GM12878 (cell line): ENCODE measurements around the gene VPS13C. TPM values are rescaled to one million over a fixed set of nuclear protein-coding genes. Genes with fewer than 3 reads are reported as not detected.

Source experiments
- ATAC-seq: fragments of 200-7000 bp; cut with Tn5 transposase; 3 replicates; pipeline ENCODE4 v1.9.1; 2020; ENCODE audit warnings: mild to moderate bottlenecking, moderate library complexity
- BruUV-seq: library from RNA; stranded (reverse); fragments of 400-500 nt; replicated peaks from 2 replicates; lab custom pipeline; 2021; lab: Mats Ljungman, UMichigan
- CTCF ChIA-PET: fragments of 300-600 bp; sonication (Branson Sonifier 250); formaldehyde crosslinking; extraction: SDS; loops from one replicate; lab custom pipeline; 2021; ENCODE audit warnings: inconsistent platforms; lab: Yijun Ruan, JAX
- POLR2A ChIA-PET: fragments of 350-600 bp; formaldehyde crosslinking; extraction: SDS; loops from one replicate; lab custom pipeline; 2021; ENCODE audit warnings: inconsistent platforms; lab: Charles Lee
- RAD21 ChIA-PET: fragments of 300-600 bp; sonication (Branson Sonifier 250); formaldehyde crosslinking; loops from one replicate; lab custom pipeline; 2023; ENCODE audit warnings: antibody characterized with exemption; ENCODE audit not compliant: unreplicated experiment; lab: Charles Lee
- SMC1A ChIA-PET: fragments of 300-600 bp; sonication (Branson Sonifier 250); formaldehyde crosslinking; loops from one replicate; lab custom pipeline; 2023; ENCODE audit not compliant: unreplicated experiment, uncharacterized antibody; lab: Charles Lee
- DNase-seq: peaks from one replicate; pipeline ENCODE4 v3.0.0-alpha.2; 2011; ENCODE audit warnings: low read depth, low spot score
- FAIRE-seq: peaks from 3 replicates; lab custom pipeline; 2011; peaks lifted over from hg19 to GRCh38; lab: Jason Lieb, UNC
- H2AFZ ChIP-seq: 2 replicates; pipeline ENCODE4 v1.6.0; 2011; ENCODE audit warnings: low read depth, low read length, control low read depth; ENCODE audit not compliant: control insufficient read depth
- H3K27ac ChIP-seq: 2 replicates; pipeline ENCODE4 v1.5.1; 2011; ENCODE audit warnings: control low read depth; ENCODE audit not compliant: control insufficient read depth, insufficient read depth
- H3K27me3 ChIP-seq, 2 experiments: replicated peaks in 1 of 2; 2 replicates each; pipeline versions ENCODE4 v1.6.0 to v1.6.1; 2011; ENCODE audit warnings: low read length in 1 of 2; ENCODE audit not compliant: control insufficient read depth in 2 of 2, insufficient read depth in 2 of 2
- H3K36me3 ChIP-seq, 2 experiments: 2 replicates each; pipeline ENCODE4 v1.5.1; 2011; ENCODE audit warnings: low read length in 1 of 2; ENCODE audit not compliant: control insufficient read depth in 2 of 2, insufficient read depth in 2 of 2
- H3K4me1 ChIP-seq: 2 replicates; pipeline ENCODE4 v1.6.1; 2011; ENCODE audit warnings: mild to moderate bottlenecking, low read length, moderate library complexity, mixed read lengths; ENCODE audit not compliant: control insufficient read depth, insufficient read depth
- H3K4me2 ChIP-seq: 2 replicates; pipeline ENCODE4 v1.6.0; 2011; ENCODE audit warnings: control low read depth; ENCODE audit not compliant: control insufficient read depth, insufficient read depth
- H3K4me3 ChIP-seq: fragments of 200-600 bp; sonication (generic); 2 replicates; pipeline ENCODE4 v1.5.1; 2016
- H3K79me2 ChIP-seq: 2 replicates; pipeline ENCODE4 v1.6.0; 2011; ENCODE audit warnings: low read length; ENCODE audit not compliant: control insufficient read depth, insufficient read depth
- H3K9ac ChIP-seq: 2 replicates; pipeline ENCODE4 v1.8.0; 2011; ENCODE audit warnings: low read length, control low read depth, mixed read lengths; ENCODE audit not compliant: control insufficient read depth, insufficient read depth
- H3K9me3 ChIP-seq: replicated peaks from 3 replicates; pipeline ENCODE4 v1.5.1; 2011; ENCODE audit warnings: mild to moderate bottlenecking, low read length; ENCODE audit not compliant: control insufficient read depth, insufficient read depth
- H4K20me1 ChIP-seq: 2 replicates; pipeline ENCODE4 v1.6.0; 2011; ENCODE audit not compliant: control insufficient read depth, insufficient read depth
- FOXM1 ChIP-seq: IDR thresholded peaks from 2 replicates; pipeline ENCODE4 v1.6.1; 2012; ENCODE audit warnings: low read depth, mild to moderate bottlenecking, inconsistent platforms, low read length, moderate library complexity
- MXI1 ChIP-seq: fragments of 150-350 bp; IDR thresholded peaks from 2 replicates; pipeline ENCODE4 v1.6.1; 2011; ENCODE audit warnings: low read depth, mild to moderate bottlenecking, inconsistent platforms, low read length, improper control_type of control experiment
- NR2F1 ChIP-seq: fragments of 450-650 bp; conservative IDR thresholded peaks from 2 replicates; pipeline ENCODE4 v1.6.1; 2017; ENCODE audit warnings: mild to moderate bottlenecking
- RB1 ChIP-seq: fragments of 450-650 bp; formaldehyde crosslinking; IDR thresholded peaks from 2 replicates; pipeline ENCODE4 v1.6.1; 2017; ENCODE audit warnings: mild to moderate bottlenecking, borderline replicate concordance
- SIX5 ChIP-seq: IDR thresholded peaks from 2 replicates; pipeline ENCODE4 v1.6.1; 2011; ENCODE audit warnings: mild to moderate bottlenecking, low read depth, low read length, moderate library complexity; ENCODE audit not compliant: severe bottlenecking
- STAT1 ChIP-seq: fragments of 450-650 bp; conservative IDR thresholded peaks from 2 replicates; pipeline ENCODE4 v1.6.1; 2014; ENCODE audit warnings: antibody characterized with exemption, mild to moderate bottlenecking
- TARDBP ChIP-seq: IDR thresholded peaks from 2 replicates; pipeline ENCODE4 v1.6.1; 2016; ENCODE audit warnings: borderline replicate concordance
- ZBED1 ChIP-seq: IDR thresholded peaks from 2 replicates; pipeline ENCODE4 v1.6.1; 2016; ENCODE audit warnings: borderline replicate concordance
- ZNF274 ChIP-seq: IDR thresholded peaks from one replicate; pipeline ENCODE4 v1.8.0; 2011; ENCODE audit not compliant: insufficient read length, insufficient read depth
- WGBS: methylation state at CpG from one replicate; pipeline ENCODE4 v1.1.6; 2016; ENCODE audit warnings: low lambda C conversion rate; ENCODE audit not compliant: insufficient replicate concordance, insufficient coverage; ENCODE audit errors: missing lambda C conversion rate; 5-methylcytosine and 5-hydroxymethylcytosine counted together
- in situ Hi-C: fragments of 300-500 bp; cut with MboI; formaldehyde crosslinking; loops from 9 replicates; pipeline ENCODE4 v1.14.3; 2018; ENCODE audit warnings: mixed read lengths
- intact Hi-C: fragments of 100-400 bp; cut with micrococcal nuclease; formaldehyde crosslinking; loops from one replicate; pipeline ENCODE4 v1.14.2; 2022; ENCODE audit not compliant: unreplicated experiment
- polyA plus RNA-seq, 11 experiments: library from polyadenylated mRNA; depleted of rRNA in 4 of 11; unstranded in 6 of 11; stranded (reverse) in 5 of 11; fragments of >200 nt; fragmentation: Nextera tagmentation in 4 of 11; fragmentation: Illumina TruSeq in 1 of 11; extraction: Ambion mirVana in 4 of 11; extraction: Trizol in 1 of 11; gene quantifications; 1 replicate in 1 of 11; 2 replicates in 10 of 11; pipeline versions ENCODE4 v1.2.1 to v1.2.3, GENCODE V29; 2011 to 2016; ENCODE audit warnings: inconsistent platforms in 2 of 11, missing spikeins in 2 of 11, low read depth in 1 of 11
- total RNA-seq, 4 experiments: library from RNA; depleted of rRNA in 3 of 4; stranded (reverse); fragments of >200 nt in 3 of 4; fragmentation: Illumina TruSeq in 1 of 4; extraction: Trizol in 1 of 4; gene quantifications; 2 replicates each; pipeline versions ENCODE4 v1.2.1 to v1.2.3, GENCODE V29; 2013 to 2021
- TF ChIP-seq, protein P1 (sequence below): fragments of 450-650 bp; IDR thresholded peaks from 2 replicates; pipeline ENCODE4 v1.6.1; 2017; ENCODE audit warnings: mild to moderate bottlenecking, moderate library complexity

VPS13C gene
- total and polyA plus RNA-seq, 10 of the 15 experiments (the other 5 are each of a cell fraction or from before 2014, with no cell fraction given), result 9.3 to 53.1 (median 31.8) TPM

DNA sequence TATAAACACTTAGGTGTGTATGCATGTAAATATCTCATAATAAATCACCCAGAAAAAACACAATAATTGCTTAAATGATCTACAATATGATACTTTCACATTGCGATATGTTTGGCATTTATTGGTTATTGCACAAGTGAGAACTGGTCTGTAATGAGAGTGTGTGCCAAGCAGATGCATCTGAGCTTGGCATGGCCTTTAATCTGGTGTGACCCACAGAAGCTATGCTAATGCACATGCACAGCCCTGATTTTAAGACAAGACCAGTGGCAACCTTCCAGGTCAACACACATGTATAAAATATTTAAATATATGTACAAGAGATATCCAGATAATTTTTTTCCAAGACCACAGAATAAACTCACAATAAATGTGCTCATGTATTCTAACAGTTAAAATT lies 49.2 kb upstream of the VPS13C start:
- no peak overlapping the region for H3K9ac ChIP-seq
- no peaks in the 10 kb centered on the region for H3K27me3 ChIP-seq
- in situ Hi-C loops, result no loop called here
- no peaks in the 10 kb centered on the region for H3K4me1 ChIP-seq
- WGBS, result 41% methylated on average over 1 of the region's 1 CpG
- no peak for FAIRE-seq
- intact Hi-C loops, result no loop called here
- H3K4me3 ChIP-seq, result no peak overlapping the region
- POLR2A ChIA-PET, result no interaction called here
- TF ChIP-seq ZBED1 (no peak), ZNF274 (no peak), MXI1 (no peak), RB1 (no peak), NR2F1 (no peak), FOXM1 (no peak), SIX5 (no peak), TARDBP (no peak), STAT1 (no peak)
- TF ChIP-seq, protein P1, sequence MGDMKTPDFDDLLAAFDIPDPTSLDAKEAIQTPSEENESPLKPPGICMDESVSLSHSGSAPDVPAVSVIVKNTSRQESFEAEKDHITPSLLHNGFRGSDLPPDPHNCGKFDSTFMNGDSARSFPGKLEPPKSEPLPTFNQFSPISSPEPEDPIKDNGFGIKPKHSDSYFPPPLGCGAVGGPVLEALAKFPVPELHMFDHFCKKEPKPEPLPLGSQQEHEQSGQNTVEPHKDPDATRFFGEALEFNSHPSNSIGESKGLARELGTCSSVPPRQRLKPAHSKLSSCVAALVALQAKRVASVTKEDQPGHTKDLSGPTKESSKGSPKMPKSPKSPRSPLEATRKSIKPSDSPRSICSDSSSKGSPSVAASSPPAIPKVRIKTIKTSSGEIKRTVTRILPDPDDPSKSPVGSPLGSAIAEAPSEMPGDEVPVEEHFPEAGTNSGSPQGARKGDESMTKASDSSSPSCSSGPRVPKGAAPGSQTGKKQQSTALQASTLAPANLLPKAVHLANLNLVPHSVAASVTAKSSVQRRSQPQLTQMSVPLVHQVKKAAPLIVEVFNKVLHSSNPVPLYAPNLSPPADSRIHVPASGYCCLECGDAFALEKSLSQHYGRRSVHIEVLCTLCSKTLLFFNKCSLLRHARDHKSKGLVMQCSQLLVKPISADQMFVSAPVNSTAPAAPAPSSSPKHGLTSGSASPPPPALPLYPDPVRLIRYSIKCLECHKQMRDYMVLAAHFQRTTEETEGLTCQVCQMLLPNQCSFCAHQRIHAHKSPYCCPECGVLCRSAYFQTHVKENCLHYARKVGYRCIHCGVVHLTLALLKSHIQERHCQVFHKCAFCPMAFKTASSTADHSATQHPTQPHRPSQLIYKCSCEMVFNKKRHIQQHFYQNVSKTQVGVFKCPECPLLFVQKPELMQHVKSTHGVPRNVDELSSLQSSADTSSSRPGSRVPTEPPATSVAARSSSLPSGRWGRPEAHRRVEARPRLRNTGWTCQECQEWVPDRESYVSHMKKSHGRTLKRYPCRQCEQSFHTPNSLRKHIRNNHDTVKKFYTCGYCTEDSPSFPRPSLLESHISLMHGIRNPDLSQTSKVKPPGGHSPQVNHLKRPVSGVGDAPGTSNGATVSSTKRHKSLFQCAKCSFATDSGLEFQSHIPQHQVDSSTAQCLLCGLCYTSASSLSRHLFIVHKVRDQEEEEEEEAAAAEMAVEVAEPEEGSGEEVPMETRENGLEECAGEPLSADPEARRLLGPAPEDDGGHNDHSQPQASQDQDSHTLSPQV, result no peak
- no peak for DNase-seq
- no peak overlapping the region for H2AFZ ChIP-seq
- ATAC-seq, result no peak
- no peaks in the 10 kb centered on the region for H3K9me3 ChIP-seq
- no peaks in the 10 kb centered on the region for H4K20me1 ChIP-seq
- no peaks in the 10 kb centered on the region for H3K36me3 ChIP-seq
- SMC1A ChIA-PET, result no interaction called here
- H3K27ac ChIP-seq, result no peak overlapping the region
- no peak overlapping the region for H3K4me2 ChIP-seq
- BruUV-seq, result no TSS peak
- RAD21 ChIA-PET, result no interaction called here
- no peaks in the 10 kb centered on the region for H3K79me2 ChIP-seq
- CTCF ChIA-PET, result no interaction called here
